Endothelial cell of hepatic sinusoid (primary cell): ENCODE data around the gene CALY.

ENCODE experiments used
- in situ Hi-C: cut with HindIII; loops from 2 replicates; pipeline ENCODE4 v1.10.0; 2017; ENCODE audit warnings: low sequenced_read_pairs

The CALY gene

DNA sequence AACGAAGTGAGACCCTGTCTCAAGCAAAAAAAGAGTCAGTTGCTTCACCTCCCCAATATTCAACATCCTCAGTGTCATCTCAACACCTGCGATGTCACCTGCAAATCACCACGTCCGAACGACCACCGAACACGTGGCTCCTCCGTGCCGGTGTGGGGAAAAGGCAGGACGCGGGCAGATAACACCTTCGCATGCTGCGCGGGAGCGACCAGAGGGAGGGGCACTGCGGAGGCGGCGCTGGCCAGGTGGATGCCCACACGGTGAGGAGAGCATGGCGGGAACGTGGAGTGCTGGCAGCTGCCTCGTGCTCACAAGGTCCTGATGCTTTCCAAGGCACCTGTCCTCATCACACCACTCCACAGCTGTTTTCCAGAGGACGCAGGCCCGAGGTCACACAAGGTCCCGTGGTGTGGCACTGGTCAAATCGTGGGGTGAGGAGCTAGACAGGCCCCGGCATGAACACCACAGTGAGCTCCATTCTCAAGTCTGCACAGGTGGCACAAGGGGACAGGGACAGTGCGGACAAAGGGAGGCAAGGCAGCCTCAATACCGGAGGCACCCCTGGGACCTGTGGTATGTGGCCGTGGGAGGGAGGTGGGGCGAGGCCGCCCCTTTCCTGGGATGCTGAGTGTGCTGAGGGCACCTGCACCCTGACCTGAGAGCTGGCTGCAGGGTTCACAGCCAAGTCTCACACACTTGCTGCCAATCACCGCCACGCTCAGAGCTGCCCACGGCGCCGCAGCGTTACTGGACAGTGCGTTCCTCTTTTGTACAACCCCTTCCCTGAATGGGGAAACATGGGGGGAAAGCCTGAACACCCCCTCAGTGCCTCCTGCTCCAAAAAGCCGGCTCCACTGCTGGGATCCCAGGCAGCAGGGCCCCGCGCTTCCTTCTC, 41.0 kb downstream of the CALY start:
- in situ Hi-C loops = no loop called here

DNA sequence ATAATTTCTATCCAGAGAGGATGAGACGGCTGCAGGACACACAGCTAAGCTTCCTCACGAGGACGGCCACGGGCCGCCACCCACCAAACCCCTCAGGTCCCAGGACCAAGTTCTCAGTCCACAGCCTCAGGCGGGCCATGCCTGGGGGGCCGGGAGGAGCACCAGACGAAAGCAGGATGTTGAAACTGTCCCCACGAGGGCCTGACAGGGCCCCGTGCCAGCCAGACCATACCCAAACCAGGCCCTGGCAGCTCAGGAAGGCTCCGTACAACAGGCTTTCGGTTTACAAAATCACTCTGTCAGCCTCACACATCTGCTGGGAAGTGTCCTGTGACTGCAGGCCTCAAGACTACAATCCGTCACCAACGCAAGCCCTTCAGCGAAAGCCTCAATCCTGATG, 42.5 kb downstream of the CALY start:
- in situ Hi-C loops = no loop called here

DNA sequence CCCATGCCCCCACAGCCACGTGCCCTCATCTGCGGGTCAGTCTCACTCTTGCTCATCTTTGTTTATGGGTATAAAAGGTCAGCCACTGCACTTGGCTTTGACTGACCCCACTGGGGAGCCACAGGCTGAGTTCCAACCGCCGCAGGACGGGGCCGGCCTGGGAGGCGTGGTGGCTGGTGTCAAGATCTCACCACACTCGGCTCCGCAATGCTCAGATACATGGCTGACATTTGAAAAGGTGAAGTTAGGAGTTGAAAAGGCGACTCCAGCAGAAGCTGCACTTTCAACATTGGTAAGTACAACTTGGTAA, 42.9 kb downstream of the CALY start:
- in situ Hi-C loops = no loop called here

DNA sequence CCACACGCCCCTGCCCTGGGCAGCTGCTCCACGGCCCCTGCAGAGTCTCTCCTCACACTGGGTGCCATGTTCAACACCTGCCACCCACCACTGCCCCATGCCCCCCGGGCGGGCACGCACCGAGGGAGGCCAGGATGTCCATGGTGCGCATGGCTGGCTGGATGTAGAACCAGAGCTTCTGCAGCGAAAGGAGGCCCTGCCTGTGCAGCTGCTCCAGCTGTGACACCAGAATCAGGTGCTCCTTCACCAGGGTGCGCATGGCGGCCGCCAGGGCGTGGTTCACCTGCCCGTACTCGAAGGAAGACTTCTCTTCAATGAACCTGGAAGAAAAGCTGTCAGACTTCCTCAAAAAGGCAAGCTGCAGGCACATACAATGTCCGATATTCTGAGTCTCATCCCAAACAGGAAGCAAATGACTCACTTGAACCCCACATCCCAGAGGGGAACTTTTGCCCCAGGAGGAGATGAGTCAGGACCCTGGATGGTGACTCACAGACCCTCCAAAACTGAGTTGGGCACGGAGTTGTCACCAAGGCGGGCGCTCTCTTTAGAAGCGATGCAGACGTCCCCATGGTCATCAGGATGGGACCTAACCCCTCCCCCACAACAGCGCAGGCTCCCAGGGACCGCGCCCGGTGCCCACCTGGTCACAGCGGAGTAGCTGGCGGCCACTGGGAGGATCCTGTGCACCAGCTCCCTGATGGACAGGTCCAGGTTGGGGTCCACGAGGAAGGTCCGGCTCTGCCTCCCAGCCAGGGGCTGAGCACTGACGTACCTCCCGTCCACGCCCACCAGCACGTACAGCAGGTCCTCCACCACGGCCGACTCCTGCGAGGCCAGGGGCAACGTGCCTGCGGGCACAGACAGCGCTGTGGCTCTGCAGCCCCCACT, 43.5 kb downstream of the CALY start:
- in situ Hi-C loops = no loop called here

DNA sequence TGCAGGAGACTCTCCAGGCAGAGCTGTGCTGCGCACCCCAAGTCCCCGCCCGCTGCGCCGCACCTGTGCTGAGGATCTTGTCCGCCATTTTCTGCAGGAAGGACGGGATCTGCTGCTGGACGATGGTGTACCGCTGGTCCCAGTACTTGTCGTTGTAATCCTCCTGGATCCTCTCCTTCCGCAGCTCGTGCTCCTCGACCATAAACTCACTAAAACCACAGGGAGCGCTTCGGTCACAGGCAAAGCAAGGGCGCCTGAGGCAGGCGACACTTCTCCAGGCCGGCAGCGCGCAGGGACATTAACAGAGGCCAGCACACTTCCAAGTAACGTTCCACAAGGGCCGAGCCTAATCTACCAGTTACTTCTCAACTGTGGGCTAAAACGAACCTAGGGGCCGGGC, 46.9 kb downstream of the CALY start:
- in situ Hi-C loops = no loop called here

DNA sequence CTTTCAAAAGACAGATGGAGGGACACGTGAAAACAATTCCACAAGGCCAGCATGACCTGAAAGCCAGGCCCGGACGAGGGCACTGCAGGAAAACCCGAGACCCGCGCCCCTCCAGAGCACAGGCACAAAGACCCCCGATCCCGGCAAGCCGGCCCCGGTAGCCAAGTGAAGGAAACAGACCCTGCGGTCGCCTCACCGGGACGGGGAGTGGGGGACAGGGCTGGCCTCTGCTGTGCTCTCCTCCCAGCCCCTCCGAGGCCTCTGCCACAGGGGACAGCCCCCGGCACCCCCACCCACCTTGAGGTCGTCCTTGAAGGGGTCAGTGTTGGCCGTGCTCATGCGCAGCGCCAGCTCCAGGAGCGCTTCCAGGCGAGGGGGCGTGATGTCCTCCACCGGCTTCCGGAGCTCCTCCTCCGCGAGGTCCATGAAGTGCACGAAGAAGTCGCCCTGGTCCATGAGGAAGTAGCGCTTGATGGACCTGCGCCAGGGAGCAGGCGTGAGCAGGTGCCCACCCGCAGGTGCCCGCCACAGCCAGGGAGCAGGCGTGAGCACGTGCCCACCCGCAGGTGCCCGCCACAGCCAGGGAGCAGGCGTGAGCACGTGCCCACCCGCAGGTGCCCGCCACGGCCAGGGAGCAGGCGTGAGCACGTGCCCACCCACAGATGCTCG, 48.7 kb downstream of the CALY start:
- in situ Hi-C loops = no loop called here

DNA sequence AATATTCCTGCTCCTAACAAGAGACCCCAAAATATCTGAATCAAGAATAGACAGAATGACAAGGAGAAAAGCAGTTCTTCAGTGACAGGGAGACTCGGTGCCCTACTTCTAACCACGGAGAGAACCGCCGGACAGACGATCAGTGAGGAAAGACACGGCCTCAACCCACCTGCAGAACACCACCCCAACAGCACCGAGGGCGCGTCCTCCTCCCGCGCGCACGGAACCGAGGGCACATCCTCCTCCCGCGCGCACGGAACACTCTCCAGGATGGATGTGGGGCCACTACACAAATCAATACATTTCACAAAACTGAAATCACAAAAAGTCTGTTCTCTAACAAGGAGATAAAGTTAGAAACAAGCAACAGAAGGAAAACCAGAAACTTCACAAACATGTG, 50.3 kb downstream of the CALY start:
- in situ Hi-C loops = no loop called here

DNA sequence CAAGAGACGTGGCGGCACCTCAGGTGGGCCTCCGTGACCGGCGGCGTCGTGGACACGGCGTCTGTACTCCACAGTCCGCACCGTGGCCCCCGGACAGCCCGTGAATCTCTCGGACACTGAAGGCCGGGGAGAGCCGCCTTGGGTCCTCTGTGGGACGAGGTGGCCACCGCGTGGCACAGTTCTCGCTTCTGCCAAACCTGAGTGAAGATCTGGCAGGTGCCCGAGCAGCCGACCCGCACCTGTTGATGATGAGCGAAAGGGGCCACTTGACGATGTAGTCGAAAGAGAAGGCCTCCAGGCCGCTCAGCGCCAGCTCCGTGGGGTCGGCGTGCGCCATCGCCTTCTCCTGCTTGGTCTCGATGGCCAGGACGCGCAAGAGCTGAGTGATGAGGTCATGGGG, 51.5 kb downstream of the CALY start:
- in situ Hi-C loops = no loop called here

DNA sequence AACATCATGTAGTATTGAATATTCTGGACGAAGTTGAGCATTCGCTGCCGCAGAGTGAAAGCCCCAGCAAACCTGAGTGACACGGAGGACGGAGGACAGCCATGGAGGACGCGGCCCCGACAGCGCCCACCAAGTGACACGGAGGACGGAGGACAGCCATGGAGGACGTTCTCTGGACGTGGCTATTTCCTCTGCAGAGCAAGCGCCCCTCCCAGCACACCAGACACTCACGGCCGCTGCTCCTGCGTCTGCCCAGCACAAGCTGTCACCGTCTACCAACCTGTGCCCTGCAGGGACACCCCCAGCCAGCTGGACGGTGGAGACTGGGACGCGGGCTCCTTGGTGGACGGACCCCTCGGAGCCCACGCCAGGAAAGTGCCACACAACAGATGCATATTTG, 52.8 kb downstream of the CALY start:
- in situ Hi-C loops = no loop called here

DNA sequence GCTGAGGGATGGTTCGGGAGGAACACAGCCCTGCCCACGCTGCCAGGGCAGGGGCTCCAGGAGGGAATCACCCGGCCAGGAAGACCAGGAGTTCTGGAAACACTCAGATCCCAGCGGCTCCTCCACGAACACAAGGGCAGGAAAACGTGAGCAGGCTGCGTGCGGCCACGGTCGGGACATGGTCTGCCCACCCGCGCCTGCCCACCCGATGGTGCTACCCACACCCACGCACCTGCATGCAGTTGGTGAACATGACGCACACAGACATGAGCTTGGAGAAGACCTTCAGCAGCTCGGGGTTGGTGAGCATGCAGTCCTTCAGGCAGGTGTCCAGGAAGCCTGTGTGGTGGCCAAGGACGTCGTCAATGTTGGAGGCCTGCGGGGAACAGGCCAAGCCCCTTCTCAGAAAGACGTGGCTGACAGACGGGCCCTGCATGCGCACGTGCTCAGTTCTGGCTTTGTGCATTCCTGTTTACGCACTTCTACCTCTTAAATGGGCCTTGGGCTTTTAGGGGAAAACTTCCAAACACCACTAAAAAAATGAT, 53.8 kb downstream of the CALY start:
- in situ Hi-C loops = no loop called here

DNA sequence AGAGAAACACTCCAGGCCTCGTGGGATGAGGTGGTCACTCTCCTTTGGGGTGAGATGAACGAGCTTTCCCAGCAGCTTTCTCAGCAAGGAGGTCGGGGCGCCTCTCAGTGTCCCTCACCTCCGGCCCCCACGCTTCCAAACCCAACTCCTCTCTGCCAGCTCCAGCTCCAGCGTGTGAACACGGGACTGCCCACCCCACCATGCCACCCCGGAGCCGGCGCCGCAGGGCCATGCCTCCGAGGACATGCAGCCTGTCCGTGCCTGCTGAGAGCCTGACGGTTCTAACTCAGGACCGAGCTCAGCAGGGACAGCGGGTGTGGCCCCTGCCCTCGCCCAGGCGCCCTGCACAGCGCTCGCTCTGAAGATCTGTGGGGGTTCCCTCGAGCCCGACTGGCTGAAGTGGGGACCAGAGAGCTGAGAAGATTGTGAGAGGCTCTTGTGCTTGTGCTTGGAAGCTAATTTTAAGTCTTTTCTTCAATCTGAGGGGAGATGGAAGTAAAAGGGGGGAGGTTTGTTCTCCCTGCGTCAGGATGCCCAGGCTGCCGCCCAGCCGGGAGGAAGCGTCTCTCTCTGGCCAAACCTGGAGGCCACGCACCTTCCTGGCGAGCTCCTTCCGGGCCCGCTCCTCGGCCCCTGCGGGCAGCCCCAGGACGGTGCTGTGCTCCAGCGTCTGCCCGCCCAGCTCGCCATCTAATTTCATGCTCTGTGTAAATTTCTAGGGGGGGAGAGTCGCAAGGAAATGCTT, 54.9 kb downstream of the CALY start:
- in situ Hi-C loops = no loop called here

DNA sequence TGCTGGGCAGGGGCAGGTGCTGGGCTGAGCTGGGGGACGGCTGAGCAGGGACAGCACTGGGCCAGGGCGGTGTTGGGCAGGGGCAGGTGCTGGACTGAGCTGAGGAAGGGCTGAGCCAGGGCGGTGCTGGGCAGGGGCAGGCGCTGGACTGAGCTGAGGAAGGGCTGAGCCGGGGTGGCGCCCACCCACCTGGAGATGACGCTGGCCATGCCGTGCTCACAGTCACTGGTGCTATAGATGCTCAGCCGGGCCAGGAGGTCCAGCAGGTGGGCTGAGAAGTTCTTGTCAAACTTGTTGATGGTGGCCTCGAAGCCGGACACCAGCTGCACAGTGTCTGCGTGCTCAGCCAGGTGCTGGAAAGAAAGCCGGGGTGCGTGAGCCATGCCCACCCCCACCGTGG, 55.6 kb downstream of the CALY start:
- in situ Hi-C loops = no loop called here

DNA sequence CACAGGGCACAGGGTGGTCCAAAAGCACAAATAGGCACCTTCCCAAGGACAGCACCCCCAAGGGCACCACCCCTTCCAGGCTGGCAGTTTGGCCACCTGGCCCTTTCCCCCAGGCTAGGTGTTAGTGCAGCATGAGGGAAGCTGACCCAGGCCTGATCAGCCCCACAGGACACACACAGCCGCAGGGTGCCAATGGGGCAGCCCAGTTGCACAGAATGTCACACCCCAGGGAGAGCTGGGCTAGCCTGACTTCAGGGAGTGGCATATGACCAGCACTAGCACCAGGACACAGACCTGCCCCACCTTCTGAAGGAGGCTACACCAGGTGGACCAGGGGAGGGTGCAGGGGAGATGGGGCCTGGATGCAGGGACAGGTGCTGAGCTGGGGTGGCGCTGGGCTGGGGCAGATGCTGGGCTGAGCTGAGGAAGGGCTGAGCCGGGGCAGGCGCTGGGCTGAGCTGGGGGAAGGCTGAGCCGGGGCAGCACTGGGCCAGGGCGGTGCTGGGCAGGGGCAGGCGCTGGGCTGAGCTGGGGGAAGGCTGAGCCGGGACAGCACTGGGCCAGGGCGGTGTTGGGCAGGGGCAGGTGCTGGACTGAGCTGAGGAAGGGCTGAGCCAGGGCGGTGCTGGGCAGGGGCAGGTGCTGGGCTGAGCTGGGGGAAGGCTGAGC, 56.2 kb downstream of the CALY start:
- in situ Hi-C loops = no loop called here

DNA sequence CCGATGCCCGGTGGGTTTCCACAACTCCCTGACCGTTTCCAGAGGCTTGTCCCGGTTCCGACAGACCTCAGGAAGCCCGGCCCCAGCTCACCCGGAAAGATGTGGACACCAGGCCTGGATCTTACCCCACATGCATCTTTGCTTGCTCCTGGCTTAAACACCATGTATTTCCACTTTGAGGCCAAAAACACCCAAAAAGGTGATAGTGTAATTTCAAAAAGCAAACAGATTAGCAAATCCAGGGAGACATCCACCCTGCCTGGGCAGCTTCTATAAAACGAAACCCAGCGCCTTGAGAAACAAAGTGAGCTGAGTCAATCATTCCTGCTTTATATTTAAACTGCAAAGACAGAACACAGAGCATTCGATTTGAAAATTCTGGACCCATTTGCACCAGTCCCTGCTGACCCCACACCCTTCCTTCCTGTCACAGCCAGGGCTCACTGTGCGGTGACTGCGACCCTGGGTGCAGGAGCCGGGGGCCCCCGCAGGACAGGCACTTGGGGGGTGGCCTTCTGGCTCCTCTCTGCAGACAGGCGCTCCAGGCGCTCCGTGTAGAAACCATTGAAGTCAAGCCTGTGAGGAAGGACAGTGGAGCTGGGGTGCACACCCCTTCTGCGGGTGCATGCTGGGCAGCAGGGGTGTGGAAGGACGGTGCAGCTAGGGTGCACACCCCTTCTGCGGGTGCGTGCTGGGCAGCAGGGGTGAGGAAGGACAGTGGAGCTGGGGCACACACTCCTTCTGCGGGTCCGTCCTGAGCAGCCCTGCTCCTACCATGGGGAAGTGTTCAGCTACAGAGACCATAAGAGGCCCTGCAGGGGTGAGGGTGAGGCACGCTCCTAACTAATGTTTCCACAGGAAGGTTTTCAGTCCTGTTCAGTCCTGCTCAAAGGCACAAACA, 57.1 kb downstream of the CALY start:
- in situ Hi-C loops = no loop called here

DNA sequence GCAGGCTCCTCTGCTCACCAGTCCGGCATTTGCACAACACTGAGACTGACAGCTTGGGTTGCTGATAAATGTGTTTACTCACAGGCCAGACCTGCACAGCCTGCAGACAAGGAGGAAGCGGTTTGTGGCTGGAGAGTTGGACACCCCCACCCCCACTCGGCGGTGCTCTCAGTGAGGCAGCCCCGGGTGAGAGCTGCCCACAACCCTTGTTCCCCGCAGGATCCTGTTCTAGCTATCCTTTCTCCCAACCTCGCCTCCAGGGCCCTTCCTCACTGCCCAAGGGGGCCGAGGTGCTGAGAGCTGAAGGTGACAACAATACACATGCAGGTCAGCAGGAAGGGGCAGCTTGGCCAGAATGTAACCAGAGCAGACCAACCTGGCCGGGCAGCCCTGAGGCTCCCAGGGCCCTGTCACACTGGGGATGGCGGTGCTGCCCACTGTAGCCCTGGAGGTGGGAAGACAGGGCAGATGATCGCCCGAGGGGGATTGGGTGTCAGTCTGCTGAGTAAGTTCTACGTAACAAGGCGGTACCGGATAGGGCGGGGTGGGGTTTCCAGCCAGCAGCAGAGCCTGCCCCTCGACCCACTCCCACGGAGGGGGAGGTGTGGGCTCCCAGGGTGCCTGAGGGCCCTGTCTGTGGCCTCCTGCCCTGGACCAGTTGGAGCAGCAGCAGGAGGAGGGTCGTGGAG, 58.0 kb downstream of the CALY start:
- in situ Hi-C loops = no loop called here

DNA sequence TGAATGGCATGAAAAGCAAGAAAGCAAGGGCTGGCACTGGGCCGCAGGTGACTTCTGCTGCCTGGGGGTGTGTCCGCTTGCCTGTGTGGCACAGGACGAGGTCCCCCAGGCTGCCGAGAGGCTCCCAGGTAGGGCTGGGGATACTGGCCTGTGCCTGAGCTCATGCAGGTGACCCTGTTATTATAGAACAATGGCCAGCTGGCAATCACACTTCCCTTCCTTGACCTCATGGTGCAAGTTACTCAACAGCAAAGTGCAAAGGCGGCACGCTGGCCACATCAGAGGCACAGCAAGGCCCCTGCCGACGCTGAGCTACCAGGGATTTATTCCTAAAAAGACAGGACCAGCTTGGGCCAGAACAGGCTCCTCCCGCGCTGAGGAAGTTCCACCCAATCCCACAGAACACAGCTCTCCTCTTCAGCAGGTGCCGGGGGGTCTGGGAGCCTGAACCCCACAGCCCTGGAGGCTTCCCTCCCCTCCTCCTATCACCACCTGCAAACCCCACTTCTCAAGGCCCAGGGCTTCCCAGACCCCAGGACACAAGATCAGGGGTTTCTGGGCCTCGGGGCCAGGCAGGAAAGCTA, 58.6 kb downstream of the CALY start:
- in situ Hi-C loops = no loop called here

DNA sequence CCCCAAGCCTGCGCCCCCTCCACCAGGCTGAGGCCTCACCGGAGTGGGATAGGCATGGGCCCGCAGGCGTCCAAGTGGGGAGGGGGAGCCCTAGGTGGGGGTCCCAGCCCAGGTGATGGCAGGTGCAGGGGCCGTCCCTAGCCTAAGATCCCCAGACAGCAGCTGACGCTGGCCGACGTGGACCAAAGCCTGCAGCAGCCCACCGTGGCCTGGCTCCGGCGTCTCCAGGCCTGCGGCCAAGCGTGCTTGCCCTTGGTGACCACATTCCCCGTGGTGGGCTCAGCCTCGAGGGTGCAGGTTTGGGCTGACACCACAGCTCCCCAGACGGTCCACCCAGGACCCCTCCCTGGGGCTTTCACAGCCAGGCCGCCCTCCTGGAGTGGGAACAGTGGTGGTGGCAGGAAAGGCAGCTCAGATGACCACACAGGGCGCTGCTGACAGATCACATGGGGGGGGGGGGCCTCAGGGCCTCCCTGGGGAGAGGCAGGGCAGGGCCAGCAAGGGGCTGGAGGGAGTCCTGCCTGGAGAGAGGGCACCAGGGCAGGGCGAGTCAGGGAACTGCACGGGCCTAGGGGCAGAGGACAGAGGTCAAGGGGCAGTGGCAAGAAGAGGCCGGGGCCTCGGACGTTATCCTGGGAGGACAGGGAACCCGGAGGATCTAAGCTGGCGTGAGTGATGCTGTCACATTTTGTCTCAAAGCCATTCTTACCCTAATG, 59.3 kb downstream of the CALY start:
- in situ Hi-C loops = no loop called here
